Measurements from ENCODE around the gene FUZ. TPM values are rescaled to one million over a fixed set of nuclear protein-coding genes. Genes with fewer than 3 reads are reported as not detected.

FUZ gene
- total RNA-seq, 1 donor from 2014 or later: 13.2 TPM

DNA sequence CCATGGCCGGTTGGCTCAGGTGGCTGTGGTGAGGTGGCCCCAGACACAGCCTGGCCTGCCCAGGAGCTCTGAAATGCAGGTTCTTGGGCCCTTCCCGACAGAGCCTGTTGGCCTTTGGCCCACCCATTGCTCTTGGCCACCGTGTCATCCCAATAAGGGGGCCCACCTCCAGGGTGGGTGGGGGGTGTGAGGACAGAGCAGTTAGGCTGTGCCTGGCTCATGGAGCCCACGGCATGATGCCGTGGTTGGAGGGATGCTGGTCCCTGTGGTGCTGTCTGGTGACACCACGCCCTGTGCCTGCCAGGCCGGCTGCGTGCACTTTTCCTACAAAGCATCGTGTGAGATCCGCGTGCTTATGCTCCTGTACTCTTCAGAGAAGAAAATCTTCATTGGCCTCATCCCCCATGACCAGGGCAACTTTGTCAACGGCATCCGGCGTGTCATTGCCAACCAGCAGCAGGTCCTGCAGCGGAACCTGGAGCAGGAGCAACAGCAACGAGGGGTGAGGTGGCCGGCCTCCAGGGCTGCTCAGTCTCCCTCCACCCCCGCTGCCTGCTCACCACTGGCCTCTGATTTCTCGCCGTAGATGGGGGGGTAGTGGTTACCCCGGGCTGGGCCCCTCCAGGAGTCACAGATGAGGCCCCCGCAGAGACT lies 46.7 kb upstream of the FUZ start:
- H3K36me3 ChIP-seq (ENCODE audit: control insufficient read depth, insufficient read depth, low read length): peaks cover 15% of the 10 kb centered on the region

DNA sequence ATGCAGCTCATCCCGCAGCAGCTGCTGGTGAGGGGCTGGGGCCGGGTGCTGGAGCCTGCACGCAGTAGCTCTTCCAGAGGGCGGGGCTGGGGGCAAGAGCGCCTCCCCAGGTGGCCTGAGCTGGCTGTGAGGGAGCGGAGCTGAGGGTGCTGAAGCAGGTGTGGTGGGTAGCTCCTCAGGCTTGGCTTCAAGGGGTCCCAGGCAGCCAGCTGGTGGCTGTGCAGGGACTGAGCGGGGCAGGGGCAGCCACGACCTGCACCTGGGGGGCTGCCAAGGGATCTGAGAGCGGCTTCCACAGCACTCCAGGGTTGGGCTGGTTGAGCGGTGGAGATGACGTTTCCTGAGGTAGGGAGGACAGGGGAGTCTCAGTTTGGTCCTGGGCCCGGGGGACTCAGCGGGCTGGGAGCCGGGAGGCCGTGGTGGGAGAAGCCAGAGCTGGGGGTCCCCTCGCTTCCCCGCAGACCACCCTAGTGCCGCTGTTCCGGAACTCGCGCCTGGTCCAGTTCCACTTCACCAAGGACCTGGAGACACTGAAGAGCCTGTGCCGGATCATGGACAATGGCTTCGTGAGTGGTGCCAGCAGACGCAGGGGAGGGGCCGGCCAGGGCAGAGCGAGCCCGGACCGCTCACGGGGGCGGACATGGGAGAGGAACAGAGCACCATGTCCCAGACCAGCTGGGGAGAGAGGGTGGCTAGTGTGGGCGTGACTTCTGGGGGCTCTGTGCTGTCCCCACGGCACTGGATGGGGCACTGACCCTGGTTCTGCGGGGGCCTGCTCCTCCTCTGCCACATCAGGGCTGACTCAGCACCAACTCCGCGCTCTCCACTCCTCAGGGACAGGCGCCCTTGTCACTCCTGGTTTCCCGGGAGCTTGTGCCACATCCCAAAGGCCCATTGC lies 45.2 kb upstream of the FUZ start:
- no peaks in the 10 kb centered on the region for H3K27me3 ChIP-seq (ENCODE audit: control insufficient read depth, insufficient read depth, low read length)
- H3K36me3 ChIP-seq (ENCODE audit: control insufficient read depth, insufficient read depth, low read length): peaks cover 14% of the 10 kb centered on the region
- H3K4me3 ChIP-seq (ENCODE audit: low read depth, low read length): no peak overlapping the region
- no peak for DNase-seq (ENCODE audit: low read depth)
- TF ChIP-seq, protein P1, sequence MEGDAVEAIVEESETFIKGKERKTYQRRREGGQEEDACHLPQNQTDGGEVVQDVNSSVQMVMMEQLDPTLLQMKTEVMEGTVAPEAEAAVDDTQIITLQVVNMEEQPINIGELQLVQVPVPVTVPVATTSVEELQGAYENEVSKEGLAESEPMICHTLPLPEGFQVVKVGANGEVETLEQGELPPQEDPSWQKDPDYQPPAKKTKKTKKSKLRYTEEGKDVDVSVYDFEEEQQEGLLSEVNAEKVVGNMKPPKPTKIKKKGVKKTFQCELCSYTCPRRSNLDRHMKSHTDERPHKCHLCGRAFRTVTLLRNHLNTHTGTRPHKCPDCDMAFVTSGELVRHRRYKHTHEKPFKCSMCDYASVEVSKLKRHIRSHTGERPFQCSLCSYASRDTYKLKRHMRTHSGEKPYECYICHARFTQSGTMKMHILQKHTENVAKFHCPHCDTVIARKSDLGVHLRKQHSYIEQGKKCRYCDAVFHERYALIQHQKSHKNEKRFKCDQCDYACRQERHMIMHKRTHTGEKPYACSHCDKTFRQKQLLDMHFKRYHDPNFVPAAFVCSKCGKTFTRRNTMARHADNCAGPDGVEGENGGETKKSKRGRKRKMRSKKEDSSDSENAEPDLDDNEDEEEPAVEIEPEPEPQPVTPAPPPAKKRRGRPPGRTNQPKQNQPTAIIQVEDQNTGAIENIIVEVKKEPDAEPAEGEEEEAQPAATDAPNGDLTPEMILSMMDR (IDR thresholded peaks at IDR 0.05; ENCODE audit: insufficient read depth, low read length, poor library complexity, severe bottlenecking): no peak

More for the DNA sequence above, 46.7 kb upstream of the FUZ start:
- no peak for DNase-seq (ENCODE audit: low read depth)
- Histone ChIP-seq H3K27me3 (ENCODE audit: control insufficient read depth, insufficient read depth, low read length) (no peaks in the 10 kb centered on the region), H3K4me3 (ENCODE audit: low read depth, low read length) (no peak overlapping the region)
- TF ChIP-seq, protein P1 (IDR thresholded peaks at IDR 0.05; ENCODE audit: insufficient read depth, low read length, poor library complexity, severe bottlenecking): no peak

DNA sequence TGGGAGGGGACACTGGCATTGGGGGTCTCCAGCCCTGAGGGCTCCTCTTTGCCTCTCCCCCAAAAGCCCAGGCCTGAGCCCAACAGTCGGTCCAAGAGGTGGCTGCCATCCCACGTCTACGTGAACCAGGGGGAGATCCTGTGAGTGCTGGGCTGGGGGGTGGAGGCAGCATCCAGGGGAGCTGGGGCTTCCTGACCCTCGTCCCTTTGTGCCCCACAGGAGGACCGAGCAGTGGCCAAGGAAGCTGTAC lies 44.7 kb upstream of the FUZ start:
- TF ChIP-seq, protein P1 (IDR thresholded peaks at IDR 0.05; ENCODE audit: insufficient read depth, low read length, poor library complexity, severe bottlenecking): no peak
- peaks cover 14% of the 10 kb centered on the region for H3K36me3 ChIP-seq (ENCODE audit: control insufficient read depth, insufficient read depth, low read length)
- no peaks in the 10 kb centered on the region for H3K27me3 ChIP-seq (ENCODE audit: control insufficient read depth, insufficient read depth, low read length)
- H3K4me3 ChIP-seq (ENCODE audit: low read depth, low read length): no peak overlapping the region
- DNase-seq (ENCODE audit: low read depth): no peak

DNA sequence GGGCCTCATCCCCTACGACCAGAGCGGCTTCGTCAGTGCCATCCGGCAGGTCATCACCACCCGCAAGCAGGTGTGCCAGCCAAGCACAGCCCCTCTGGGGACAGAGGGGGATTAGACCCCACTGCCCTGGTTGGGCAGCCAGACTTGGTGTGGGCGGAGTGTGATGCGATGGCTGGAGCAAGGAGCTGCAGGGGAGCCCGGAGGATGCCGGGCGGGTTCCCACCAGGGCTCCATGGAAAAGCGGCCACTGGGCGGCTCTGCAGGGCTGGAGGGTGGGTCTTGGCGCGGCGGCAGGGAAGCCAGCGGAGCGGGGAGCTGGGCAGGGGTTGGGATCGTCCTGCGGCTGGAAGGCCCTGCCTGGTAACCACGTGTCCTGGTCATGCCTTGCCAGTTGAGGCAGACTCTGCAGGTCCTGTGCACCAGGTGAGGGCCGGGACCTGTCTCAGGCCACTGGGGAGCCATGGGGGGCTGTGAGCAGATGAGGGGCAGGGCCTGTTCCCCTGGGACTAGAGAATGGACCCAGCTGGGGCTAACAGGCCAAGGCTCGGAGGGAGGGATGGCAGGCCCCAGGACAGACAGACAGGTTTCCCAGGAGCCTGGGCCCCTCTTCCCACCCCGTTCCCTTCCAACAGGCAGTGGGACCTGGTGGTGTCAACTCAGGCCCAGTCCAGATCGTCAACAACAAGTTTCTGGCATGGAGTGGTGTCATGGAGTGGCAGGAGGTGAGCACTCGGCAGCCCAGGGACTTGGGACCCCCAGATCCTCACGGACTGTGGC lies 44.2 kb upstream of the FUZ start:
- Histone ChIP-seq H3K36me3 (ENCODE audit: control insufficient read depth, insufficient read depth, low read length) (peaks cover 14% of the 10 kb centered on the region), H3K27me3 (ENCODE audit: control insufficient read depth, insufficient read depth, low read length) (no peaks in the 10 kb centered on the region), H3K4me3 (ENCODE audit: low read depth, low read length) (no peak overlapping the region)
- TF ChIP-seq, protein P1 (IDR thresholded peaks at IDR 0.05; ENCODE audit: insufficient read depth, low read length, poor library complexity, severe bottlenecking): no peak
- DNase-seq (ENCODE audit: low read depth): no peak

DNA sequence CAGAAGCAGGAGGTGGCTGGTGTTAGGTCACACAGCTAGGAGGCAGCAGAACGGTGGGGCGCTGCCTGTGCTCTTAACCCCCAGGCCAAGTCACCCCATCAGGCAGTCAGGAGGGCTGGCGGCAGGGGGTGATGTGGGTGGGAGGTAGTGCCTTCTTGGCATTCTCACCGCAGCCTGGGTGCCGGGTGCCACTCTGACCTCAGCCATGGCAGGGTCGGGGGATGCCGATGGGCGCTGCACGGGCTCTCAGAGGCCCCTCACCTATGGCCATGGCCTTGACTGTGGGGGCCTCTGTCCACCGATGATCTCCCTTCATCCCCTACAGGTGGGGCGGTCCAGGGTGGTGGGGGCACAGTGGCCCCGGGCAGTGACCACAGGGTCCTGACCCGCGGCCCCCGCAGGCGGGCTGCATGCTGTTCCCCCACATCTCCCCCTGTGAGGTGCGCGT lies 43.5 kb upstream of the FUZ start:
- H3K4me3 ChIP-seq (ENCODE audit: low read depth, low read length): no peak overlapping the region
- no peaks in the 10 kb centered on the region for H3K27me3 ChIP-seq (ENCODE audit: control insufficient read depth, insufficient read depth, low read length)
- DNase-seq (ENCODE audit: low read depth): no peak
- TF ChIP-seq, protein P1 (IDR thresholded peaks at IDR 0.05; ENCODE audit: insufficient read depth, low read length, poor library complexity, severe bottlenecking): no peak
- peaks cover 14% of the 10 kb centered on the region for H3K36me3 ChIP-seq (ENCODE audit: control insufficient read depth, insufficient read depth, low read length)
